Pons (tissue), 1 donor: ENCODE measurements around the gene TMEM255B.
"Not testable (repeated sequence)": the region's sequence is repeated elsewhere in the genome, so short reads cannot be mapped to it uniquely, and the experiment has no call there.

ENCODE experiments used
- DNase-seq: peaks from one replicate; pipeline ENCODE4 v3.0.0-alpha.2; 2016; ENCODE audit warnings: low spot score

Gene TMEM255B

DNA sequence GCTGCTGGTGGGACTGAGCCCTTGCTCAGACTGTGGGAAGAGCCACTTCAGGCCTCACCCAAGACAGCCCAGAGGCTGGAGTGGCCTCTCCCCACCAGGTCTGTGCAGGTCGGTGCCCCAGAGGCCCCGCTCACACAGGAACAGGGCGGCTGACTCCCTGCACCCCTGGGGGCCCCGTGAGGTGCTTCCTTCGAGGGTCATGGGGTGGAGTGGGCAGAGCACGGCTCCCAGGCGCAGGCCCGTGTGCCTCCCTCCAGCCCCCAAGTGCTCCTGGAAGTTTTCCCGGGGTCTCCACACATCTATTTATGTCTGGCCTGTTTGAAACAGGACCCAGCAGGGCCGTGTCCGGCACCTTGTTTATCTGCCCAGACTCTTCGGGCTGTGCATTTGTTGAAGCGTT lies 9.5 kb upstream of the TMEM255B start:
- no peak for DNase-seq

DNA sequence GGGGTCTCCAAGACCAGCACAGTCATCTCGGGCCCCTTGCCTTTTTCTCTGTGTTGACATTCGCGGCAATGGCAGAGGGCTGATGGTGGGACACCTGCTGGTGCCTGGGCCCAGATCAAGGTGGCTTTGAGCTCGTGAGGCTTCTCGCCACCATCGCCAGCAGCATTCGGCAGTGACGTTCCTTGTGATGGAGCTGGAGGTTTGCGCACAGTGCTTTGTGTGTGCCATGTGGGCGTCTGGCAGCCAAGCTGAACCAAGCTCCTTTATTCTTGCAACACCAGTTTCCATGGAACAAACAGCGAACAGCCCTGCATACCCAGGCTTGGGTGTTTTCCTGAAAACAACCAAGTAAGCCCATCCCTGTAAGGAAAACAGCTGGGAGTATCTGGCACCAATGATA lies 9.1 kb upstream of the TMEM255B start:
- DNase-seq, result no peak

DNA sequence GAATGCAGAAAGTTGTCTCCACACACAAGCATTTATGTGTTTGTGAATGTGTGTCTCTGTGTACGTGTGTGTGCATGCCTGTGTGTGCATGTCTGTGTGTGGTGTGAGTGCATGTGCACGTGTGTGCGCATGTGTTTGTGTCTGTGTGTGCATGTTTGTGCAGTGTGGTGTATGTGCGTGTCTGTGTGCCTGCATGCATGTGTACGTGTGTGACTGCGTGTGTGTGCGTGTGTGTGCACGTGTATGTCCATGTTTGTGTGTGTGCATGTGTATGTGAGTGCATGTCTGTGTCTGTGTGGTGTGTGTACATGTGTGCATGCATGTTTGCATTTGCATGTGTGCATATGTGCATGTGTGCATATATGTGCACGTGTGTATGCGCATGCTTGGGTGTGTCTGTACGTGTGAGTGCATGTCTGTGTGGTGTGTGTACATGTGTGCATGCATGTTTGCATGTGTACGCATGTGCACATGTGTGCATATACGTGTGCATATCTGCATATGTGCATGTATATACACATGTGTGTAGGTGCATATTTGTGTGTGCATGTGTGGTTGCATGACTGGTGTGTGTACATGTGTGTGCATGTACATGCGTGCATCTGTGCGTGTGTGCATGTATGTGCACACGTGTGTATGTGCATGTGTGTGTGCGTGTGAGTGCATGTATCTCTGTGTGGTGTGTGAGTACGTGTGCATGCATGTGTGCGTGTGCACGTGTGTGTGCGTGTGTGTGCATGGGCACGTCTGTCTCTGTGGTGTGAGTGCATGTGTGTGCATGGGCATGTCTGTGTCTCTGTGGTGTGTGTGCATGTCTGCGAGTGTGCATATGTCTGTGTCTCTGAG lies 8.2 kb upstream of the TMEM255B start:
- DNase-seq, result no peak

DNA sequence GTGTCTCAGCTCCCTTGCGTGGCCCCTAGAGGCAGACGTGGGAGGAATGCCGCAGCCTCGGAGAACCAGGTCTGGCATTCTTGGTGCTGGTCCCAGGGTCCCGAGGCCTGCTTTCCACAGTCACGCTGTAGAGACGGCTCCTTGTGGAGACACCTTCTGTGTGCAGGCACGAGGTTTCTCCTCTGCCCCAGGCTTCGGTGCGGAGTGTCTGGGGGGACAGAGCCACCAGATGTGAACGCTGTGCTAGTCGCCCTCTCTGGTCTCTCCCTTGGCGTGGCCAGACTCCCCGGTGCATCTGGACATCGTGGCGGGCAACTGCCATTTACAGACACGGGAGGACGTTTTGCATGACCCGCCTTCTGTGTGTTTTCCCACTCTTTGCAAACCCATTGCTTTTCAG lies 7.5 kb upstream of the TMEM255B start:
- no peak for DNase-seq

DNA sequence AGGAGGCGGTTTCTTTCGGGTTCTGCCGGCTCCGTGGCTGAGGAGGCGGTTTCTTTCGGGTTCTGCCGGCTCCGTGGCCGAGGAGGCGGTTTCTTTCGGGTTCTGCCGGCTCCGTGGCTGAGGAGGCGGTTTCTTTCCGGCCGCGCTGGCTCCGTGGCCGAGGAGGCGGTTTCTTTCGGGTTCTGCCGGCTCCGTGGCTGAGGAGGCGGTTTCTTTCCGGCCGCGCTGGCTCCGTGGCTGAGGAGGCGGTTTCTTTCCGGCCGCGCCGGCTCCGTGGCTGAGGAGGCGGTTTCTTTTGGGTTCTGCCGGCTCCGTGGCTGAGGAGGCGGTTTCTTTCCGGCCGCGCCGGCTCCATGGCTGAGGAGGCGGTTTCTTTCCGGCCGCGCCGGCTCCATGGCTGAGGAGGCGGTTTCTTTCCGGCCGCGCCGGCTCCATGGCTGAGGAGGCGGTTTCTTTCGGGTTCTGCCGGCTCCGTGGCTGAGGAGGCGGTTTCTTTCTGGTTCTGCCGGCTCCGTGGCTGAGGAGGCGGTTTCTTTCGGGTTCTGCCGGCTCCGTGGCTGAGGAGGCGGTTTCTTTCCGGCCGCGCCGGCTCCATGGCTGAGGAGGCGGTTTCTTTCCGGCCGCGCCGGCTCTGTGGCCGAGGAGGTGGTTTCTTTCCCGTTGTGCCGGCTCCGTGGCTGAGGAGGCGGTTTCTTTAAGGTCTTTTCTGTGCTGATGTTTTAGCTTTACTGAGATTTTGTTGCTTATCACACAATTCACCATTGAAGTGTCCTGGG lies 6.6 kb upstream of the TMEM255B start:
- not testable (repeated sequence) for DNase-seq

DNA sequence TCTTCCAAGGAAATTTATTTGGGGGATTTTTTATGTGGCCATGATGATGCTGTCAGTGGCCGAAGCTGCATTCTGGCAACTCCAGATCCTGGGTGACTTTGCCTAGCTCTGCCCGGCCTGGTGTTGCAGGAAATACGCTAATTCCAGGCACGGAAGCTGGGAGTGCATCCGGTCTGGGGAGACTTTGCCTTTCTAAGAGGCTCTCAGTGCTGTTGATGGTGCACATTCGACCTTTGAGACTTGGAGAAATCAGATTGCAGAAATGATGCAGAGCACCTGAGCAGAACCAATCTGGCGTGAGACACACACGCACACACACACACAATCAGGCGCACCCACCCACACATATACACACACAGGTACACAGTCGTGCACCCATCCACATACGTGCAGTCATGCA lies 5.9 kb upstream of the TMEM255B start:
- DNase-seq, result no peak

DNA sequence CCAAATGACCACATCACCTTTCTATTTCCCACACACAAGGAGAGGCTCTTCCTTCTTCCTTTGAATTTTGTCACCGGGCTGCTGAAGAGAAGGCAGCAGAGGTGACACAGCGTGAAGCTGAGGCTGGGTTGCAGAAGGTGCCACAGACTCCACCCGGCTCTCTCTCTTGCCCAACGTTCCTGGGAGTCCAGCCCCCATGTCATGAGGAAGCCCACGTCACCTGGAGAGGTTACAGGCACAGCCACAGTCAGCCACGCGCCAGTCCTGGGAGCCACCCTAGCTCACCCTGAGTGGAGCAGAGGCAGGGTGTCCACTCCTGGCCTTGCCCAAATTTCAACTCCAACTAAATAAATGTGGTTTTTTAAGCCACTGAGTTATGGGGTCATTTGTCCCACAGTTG lies 4.8 kb upstream of the TMEM255B start:
- no peak for DNase-seq

DNA sequence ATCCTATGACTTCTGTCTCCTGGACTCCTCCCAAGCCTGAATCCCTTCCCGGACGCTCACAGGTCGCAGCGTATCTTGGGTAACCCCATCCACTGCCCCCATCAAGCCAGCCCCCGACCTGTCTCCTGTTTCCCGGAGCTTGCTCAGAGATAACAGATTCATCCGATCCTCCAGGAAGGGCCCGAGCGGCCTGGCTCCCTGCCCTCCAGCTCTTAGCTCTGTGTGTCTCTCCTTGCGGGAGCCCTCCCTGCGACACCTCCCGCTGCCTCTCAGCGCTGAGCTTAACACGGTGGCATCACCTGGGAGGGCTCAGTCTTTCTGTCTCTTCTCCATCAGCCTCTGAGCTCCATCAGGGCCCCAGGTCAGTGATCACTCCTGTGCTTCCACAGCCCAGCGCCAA lies 4.3 kb upstream of the TMEM255B start:
- no peak for DNase-seq

DNA sequence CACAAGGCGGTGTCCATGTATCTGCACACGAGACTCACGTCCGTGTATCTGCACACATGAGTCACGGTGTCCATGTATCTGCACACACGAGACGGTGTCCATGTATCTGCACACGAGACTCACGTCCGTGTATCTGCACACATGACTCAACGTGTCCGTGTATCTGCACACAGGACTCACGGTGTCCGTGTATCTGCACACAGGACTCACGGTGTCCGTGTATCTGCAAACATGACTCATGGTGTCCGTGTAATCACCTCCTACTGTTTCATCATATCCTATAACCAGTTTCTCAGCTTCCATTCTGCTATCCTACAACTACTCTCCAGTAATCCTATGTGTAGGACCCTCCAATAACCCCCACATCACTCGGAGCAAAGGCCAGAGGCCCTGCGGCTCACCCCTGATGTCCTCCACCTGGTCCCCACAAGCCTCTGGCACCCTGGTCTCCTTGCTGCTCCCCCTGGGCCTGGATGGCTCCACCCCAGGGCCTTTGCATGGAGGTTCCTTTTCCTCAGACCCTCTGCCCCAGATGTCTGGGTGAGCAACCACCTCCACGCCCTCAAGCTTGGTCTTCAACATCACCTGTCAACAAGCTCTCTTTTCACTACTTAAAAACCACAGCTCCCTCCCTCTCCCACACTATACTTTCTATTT lies 2.5 kb upstream of the TMEM255B start:
- DNase-seq, result no peak

DNA sequence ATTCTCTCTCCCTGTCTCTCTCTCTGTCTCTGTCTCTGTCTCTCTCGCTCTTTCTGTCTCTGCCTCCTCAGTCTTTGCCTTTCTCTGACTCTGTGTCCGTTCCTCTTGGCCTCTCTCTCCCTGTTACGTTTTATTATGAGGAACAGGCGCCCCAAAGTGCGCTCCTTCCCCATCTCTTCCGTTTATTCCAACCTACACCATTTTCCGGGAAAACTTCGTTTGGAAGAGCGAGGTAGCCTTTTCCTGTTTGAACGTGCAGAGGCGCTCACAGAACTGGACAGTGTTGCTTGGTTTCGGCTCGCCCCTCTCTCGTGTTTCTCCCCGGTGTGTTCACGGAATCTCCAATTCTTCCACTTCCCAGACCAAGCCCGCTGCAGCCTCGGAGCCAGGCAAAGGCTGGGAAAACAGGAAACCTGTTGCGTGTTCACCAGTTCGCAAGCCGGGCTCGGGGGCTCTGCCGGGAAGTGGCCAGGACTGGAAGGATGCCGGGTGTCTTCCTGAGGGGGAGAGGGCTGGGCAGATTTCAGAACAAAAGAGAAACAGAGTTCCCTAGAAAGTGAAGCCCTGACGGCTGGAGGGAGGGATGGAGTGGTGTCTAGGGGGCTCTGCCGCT lies 605 bp downstream of the TMEM255B start:
- peak; percentile 20 for DNase-seq

DNA sequence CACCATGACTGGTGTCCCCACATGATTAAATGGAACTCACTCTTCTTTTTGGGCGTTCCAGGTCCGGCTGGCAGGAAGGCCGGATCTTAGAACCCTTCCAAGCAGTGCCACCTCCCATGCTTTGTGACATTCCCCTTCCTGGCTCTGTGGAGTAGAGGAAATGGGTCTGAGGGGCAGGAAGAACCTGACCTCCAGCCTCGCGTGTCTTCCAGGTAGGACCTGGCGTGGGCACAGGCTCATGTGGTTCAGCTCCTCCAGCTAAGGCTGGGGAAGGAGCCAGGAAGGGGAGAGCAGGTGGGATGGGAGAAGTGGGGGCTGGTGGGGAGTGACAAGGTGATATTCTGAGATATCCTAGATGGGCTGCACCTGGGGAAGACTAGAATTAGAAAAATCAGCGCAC lies 2.1 kb downstream of the TMEM255B start:
- DNase-seq, result no peak

DNA sequence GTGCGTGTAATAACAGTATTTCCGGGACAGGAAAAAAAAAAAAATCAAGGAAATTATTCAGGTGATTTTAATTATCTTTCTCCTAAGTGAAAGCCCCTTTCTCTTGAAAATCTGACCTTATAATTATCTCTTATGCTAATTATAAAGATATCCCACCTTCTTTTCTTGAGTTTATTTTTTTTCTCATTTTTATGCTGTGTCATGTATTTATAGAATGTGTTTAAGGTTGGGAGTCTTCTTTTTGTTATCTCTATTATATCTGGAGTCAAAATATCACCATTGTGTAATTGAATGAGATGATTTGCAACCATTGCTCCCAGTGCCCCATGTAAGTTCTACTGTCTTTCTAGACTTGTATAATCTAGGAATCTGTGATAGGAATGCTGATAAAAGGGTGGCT lies 3.0 kb downstream of the TMEM255B start:
- DNase-seq, result no peak

DNA sequence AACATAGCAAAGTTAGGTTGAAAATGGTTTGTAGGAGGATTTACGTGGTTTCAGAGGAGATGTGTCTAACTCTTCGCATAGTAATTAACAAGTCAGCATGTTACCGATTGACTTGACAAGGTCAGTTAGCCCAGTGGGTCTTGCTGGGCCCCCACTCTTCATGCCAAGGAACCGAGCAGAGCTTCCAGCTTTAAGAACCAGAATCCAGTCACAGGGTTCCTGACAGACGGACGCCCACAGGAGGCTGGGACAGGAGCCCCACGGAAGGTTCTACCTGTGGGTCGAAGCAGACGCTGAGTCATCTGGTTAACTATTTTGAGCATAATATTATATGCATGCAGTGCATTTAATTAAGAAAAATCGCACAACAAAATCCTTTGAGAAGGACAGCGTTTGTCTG lies 3.5 kb downstream of the TMEM255B start:
- no peak for DNase-seq

DNA sequence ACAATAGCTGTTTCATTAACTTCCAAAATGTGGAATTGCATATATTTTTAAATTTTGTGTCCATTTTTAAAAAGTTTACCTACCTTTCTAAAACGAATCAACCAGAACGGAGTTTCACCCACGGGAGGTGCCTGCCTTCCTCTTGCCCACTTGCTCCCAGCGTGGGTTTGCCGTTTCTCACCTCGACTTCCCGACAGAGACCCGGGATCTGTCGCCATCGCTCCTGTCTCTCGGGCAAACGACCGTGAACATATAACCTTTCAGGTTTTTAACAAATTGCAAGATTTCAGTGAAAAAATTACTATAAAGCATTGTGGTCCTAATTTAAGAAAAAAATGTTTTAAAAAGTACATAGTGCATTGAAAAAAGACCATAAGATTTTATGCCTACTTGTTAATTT lies 4.2 kb downstream of the TMEM255B start:
- no peak for DNase-seq

DNA sequence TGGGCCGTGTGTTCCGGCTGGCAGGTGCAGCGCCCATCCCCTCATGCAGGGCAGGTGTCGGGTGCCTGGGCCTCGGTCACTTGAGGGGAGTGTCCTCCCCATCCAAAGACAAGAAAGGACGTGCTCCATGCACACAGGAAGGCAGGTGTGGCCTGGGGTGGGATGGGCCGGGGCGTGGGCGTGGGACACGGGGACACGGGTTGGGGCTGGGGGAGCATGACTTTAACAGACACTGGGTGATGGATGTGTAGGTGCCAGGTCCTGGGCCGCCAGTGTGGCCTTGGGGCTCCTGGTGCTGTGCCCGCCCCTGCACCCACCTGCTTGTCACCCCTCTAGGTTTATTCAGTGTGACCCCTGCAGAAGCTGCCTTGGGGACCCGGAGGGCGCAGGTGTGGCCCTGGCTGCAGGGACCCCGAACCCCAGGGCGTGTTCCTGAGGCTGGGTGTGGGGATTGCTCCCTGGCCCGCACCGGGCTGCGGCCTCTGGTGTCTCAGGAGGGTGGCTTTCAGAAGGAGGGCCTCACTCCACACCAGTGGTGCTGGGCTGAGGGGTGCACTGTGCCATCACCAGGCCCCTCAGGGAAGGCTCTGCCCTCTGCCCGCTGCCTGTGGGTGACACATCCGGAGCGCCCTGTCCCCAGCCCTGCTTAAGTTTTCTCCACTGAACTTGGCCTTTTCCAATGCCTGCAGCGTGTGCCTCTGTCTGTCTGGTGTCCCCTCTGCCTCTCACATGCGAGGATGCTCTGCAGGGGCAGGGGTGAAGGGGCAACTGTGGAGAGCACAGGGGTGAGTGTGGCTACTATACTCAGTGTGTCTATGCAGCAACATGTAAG lies 5.2 kb downstream of the TMEM255B start:
- DNase-seq, result no peak

DNA sequence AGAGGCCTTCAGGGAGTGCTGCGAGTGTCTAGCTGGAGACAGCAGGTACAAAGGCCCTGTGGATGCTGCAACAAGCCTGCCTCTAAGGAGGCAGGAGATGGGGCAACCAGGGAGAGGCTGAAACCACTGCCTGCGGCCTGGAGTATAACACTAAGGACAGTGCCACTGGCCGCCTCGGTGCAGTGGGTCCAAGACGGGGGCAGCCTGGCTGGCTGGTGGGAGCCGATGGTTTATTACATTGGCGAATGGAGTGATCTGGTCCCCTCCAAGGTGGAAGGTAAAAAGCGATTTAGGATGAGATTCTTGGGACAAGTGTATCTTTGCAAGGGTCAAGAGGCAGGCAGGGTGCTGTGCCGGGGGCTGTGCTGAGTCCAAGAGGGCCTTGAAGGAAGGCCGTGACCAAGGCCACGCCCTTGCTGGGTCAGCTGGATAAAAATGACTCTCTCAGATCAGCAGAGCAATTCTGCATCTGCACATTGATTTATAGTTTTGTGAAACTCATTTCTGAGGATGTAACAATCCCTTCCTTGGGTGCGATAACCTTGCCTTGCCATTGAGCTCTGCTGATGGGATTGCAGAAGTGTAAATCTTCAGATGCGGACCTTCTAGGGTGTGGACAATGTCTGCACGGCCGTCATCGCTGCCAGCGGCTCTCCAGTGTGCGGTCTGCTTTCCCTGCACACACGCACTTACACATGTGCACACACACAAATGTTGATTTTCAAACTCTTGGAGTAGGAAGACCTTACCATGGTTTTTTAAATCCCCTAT lies 6.0 kb downstream of the TMEM255B start:
- DNase-seq, result no peak

DNA sequence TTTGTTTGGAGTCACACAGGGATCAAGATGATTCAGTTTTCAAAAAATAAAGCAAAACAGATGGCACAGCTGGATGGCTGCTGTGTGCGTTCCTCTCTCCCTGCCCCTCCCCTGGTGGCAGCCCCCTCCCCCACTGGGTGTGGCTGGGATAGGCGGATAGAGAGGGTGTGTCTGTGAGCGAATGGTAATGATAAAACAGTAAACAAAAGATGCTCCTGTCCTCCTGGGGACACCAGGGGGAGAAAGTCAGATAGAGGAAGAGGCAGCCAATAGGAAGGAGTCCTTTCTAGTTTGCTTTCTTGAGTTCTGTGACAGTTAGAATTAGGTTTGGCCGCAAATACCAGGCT lies 6.5 kb downstream of the TMEM255B start:
- DNase-seq, result no peak

DNA sequence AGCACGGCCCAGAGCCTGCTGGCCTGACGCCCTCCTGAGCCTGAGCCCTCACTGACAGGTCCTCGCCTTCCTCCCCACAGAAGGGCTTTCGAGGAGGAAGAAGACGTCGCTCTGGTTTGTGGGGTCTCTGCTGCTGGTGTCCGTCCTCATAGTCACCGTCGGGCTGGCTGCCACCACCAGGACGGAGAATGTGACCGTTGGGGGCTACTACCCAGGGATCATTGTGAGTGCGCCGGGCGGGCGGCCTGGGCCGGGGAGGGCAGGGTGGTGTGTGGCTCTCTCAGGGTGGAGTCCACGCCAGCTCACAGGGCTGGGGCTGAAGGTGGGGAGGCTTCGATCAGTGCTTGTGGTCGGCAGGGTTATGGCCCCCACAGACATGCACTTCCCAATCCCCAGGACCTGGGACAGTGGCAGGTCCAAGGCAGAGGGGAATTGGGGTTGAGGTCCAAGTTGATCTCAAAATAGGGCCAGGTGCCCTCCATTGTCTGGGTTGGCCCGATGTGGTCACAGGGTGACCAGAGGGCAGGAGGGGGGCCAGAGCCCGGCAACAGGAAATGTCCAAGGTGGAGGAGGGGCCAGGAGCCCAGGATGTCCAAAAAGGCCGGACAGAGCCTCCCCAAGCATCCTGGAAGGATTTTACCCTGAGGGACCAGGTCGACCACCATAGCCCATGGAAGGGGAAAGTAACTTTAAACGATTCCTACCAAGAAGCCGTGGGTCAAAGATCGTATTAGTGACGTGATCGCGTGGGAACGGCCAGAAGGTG lies 7.2 kb downstream of the TMEM255B start:
- DNase-seq, result no peak

DNA sequence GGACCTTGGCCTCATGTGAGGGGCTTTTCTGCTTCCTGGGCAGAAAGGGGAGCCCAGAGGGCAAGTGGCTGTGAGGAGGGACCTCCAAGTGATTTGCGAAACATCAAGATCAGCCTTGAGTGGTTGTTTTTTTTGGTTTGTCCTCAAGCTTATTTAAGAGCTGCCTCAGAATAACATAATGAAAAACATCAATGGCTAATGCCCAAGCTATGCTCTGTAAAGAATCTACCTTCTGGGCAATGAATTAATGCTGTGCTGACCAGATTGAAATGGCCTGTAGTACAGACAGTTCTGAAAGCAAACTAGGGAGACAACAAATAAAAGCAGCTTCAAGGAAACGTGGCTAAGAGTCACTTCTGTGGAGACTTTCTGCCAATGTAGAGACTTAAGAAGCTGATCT lies 8.3 kb downstream of the TMEM255B start:
- no peak for DNase-seq
